SK-N-SH (cell line): ENCODE data around the gene SPEF2. TPM values are rescaled to one million over a fixed set of nuclear protein-coding genes. Genes with fewer than 3 reads are reported as not detected.

ENCODE experiments used
- CTCF ChIA-PET: fragments of 300-600, 350-600 bp; formaldehyde crosslinking; extraction: SDS; loops from one replicate; lab custom pipeline; 2021; lab: Yijun Ruan, JAX
- POLR2A ChIA-PET: fragments of 350-600 bp; sonication (Branson Sonifier 250); formaldehyde crosslinking; extraction: SDS; loops from one replicate; lab custom pipeline; 2020; ENCODE audit warnings: antibody characterized with exemption, inconsistent platforms; lab: Yijun Ruan, JAX
- DNase-seq: peaks from one replicate; pipeline ENCODE4 v3.0.0; 2012
- H2AFZ ChIP-seq: fragments of 200-600 bp; sonication (generic); 2 replicates; pipeline ENCODE4 v1.8.1; 2016; ENCODE audit warnings: antibody characterized with exemption, mild to moderate bottlenecking, low read depth
- H3F3A ChIP-seq: fragments of 200-600 bp; sonication (generic); replicated peaks from 2 replicates; pipeline ENCODE3; 2016; ENCODE audit warnings: antibody characterized with exemption, mild to moderate bottlenecking; ENCODE audit not compliant: insufficient read depth
- H3K27ac ChIP-seq, 2 experiments: fragments of 200-500 bp in 1 of 2; fragments of 200-600 bp in 1 of 2; sonication (Bioruptor generic) in 1 of 2; sonication (generic), shearing (Covaris generic) in 1 of 2; 2 replicates each; pipeline versions ENCODE4 v1.5.1 to v1.6.1; 2014 to 2016; ENCODE audit warnings: low read depth in 2 of 2, inconsistent platforms in 1 of 2, low read length in 1 of 2, mild to moderate bottlenecking in 1 of 2, mixed read lengths in 1 of 2
- H3K27me3 ChIP-seq: fragments of 200-600 bp; sonication (generic), shearing (Covaris generic); 2 replicates; pipeline ENCODE4 v1.6.1; 2016; ENCODE audit warnings: mixed run types; ENCODE audit not compliant: insufficient read depth
- H3K36me3 ChIP-seq, 2 experiments: fragments of 200-500 bp in 1 of 2; fragments of 200-600 bp in 1 of 2; sonication (Bioruptor generic) in 1 of 2; sonication (generic) in 1 of 2; replicated peaks in 1 of 2; 2 replicates each; pipeline versions ENCODE3 to v1.5.1; 2014 to 2016; ENCODE audit warnings: low read length in 1 of 2, mild to moderate bottlenecking in 1 of 2; ENCODE audit not compliant: insufficient read depth in 2 of 2, control insufficient read depth in 1 of 2
- H3K4me1 ChIP-seq, 2 experiments: fragments of 200-500 bp in 1 of 2; fragments of 200-600 bp in 1 of 2; sonication (Bioruptor generic) in 1 of 2; sonication (generic), shearing (Covaris generic) in 1 of 2; 2 replicates each; pipeline versions ENCODE4 v1.5.1 to v1.6.1; 2014 to 2016; ENCODE audit warnings: low read depth in 1 of 2, low read length in 1 of 2, mixed run types in 1 of 2; ENCODE audit not compliant: insufficient read depth in 2 of 2, control insufficient read depth in 1 of 2
- H3K4me2 ChIP-seq: fragments of 200-600 bp; sonication (generic), shearing (Covaris generic); 2 replicates; pipeline ENCODE4 v1.6.1; 2017; ENCODE audit warnings: mixed run types
- H3K4me3 ChIP-seq, 2 experiments: fragments of 200-500 bp in 1 of 2; fragments of 200-600 bp in 1 of 2; sonication (Bioruptor generic) in 1 of 2; sonication (generic), shearing (Covaris generic) in 1 of 2; 2 replicates each; pipeline versions ENCODE4 v1.5.1 to v1.8.1; 2014 to 2016; ENCODE audit warnings: low read depth in 2 of 2, inconsistent platforms in 1 of 2, low read length in 1 of 2, mild to moderate bottlenecking in 1 of 2, mixed read lengths in 1 of 2, moderate library complexity in 1 of 2
- H3K79me2 ChIP-seq: fragments of 200-600 bp; sonication (generic); 2 replicates; pipeline ENCODE4 v1.8.1; 2017; ENCODE audit warnings: mild to moderate bottlenecking; ENCODE audit not compliant: insufficient read depth
- H3K9ac ChIP-seq: fragments of 200-600 bp; sonication (generic); 2 replicates; pipeline ENCODE4 v1.6.1; 2017; ENCODE audit warnings: mixed run types
- H3K9me2 ChIP-seq: fragments of 200-600 bp; sonication (generic); 2 replicates; pipeline ENCODE4 v1.6.1; 2017; ENCODE audit warnings: mixed run types
- H3K9me3 ChIP-seq: fragments of 200-600 bp; sonication (generic); 2 replicates; pipeline ENCODE4 v1.6.1; 2017; ENCODE audit warnings: mixed run types, mild to moderate bottlenecking, moderate library complexity
- H4K20me1 ChIP-seq: fragments of 200-600 bp; sonication (generic); 2 replicates; pipeline ENCODE4 v1.6.1; 2017; ENCODE audit warnings: mild to moderate bottlenecking, mixed run types; ENCODE audit not compliant: insufficient read depth
- CHD2 ChIP-seq: fragments of 150-350 bp; IDR thresholded peaks from 2 replicates; pipeline ENCODE4 v1.6.1; 2018; ENCODE audit warnings: low read length; ENCODE audit not compliant: partially characterized antibody
- ELF1 ChIP-seq: IDR thresholded peaks from 2 replicates; pipeline ENCODE4 v1.4.0; 2012
- GATA2 ChIP-seq: sonication (generic); formaldehyde crosslinking; IDR thresholded peaks from 2 replicates; pipeline ENCODE4 v1.5.0; 2020; ENCODE audit warnings: mild to moderate bottlenecking, missing genetic modification reagents
- JUND ChIP-seq: IDR thresholded peaks from 2 replicates; pipeline ENCODE4 v1.4.0; 2012
- MEF2A ChIP-seq: IDR thresholded peaks from 2 replicates; pipeline ENCODE4 v1.4.0; 2012; ENCODE audit warnings: low read depth, borderline replicate concordance
- MXI1 ChIP-seq: IDR thresholded peaks from 2 replicates; pipeline ENCODE4 v1.6.1; 2012; ENCODE audit warnings: mild to moderate bottlenecking, low read depth, low read length, improper control_type of control experiment
- NRF1 ChIP-seq: IDR thresholded peaks from 2 replicates; pipeline ENCODE4 v1.6.1; 2012; ENCODE audit warnings: low read depth, mild to moderate bottlenecking, low read length
- POLR2AphosphoS5 ChIP-seq: IDR thresholded peaks from 2 replicates; pipeline ENCODE4 v1.6.1; 2012; ENCODE audit warnings: low read depth, low read length
- RAD21 ChIP-seq: IDR thresholded peaks from 2 replicates; pipeline ENCODE4 v1.6.1; 2012; ENCODE audit warnings: mild to moderate bottlenecking, low read length
- RFX5 ChIP-seq: IDR thresholded peaks from 2 replicates; pipeline ENCODE4 v1.6.1; 2012; ENCODE audit warnings: mild to moderate bottlenecking, improper control_type of control experiment, low read length
- RXRA ChIP-seq: IDR thresholded peaks from 2 replicates; pipeline ENCODE4 v1.4.0; 2012; ENCODE audit warnings: low read depth, mild to moderate bottlenecking, borderline replicate concordance
- SIN3A ChIP-seq: IDR thresholded peaks from 2 replicates; pipeline ENCODE4 v1.6.1; 2012; ENCODE audit warnings: low read depth, mild to moderate bottlenecking, low read length, moderate library complexity, borderline replicate concordance
- SMC3 ChIP-seq: IDR thresholded peaks from 2 replicates; pipeline ENCODE4 v1.6.1; 2012; ENCODE audit warnings: low read depth, low read length, improper control_type of control experiment
- TAF1 ChIP-seq: IDR thresholded peaks from 2 replicates; pipeline ENCODE4 v1.6.1; 2012; ENCODE audit warnings: low read depth, mild to moderate bottlenecking, low read length, moderate library complexity, borderline replicate concordance
- YY1 ChIP-seq: IDR thresholded peaks from 2 replicates; pipeline ENCODE4 v1.4.0; 2012; ENCODE audit warnings: low read depth, mild to moderate bottlenecking
- WGBS: methylation state at CpG from one replicate; pipeline ENCODE4 v1.1.6; 2017; ENCODE audit warnings: low lambda C conversion rate; 5-methylcytosine and 5-hydroxymethylcytosine counted together
- polyA plus RNA-seq, 3 experiments: library from polyadenylated mRNA; depleted of rRNA; stranded (reverse); fragments of >200 nt; gene quantifications; 2 replicates each; pipeline ENCODE4 v1.2.3, GENCODE V29; 2012
- TF ChIP-seq, protein P1 (sequence below): fragments of 200-600 bp; sonication (generic); IDR thresholded peaks from 2 replicates; pipeline ENCODE4 v1.6.1; 2017; ENCODE audit warnings: antibody characterized with exemption, mild to moderate bottlenecking, moderate library complexity
- TF ChIP-seq, protein P2 (sequence below): IDR thresholded peaks from 2 replicates; pipeline ENCODE4 v1.4.0; 2012; ENCODE audit warnings: low read depth, borderline replicate concordance
- TF ChIP-seq, protein P3 (sequence below): IDR thresholded peaks from 2 replicates; pipeline ENCODE4 v1.6.1; 2012; ENCODE audit warnings: mild to moderate bottlenecking, low read depth, low read length, moderate library complexity

SPEF2 gene
- polyA plus RNA-seq, 1 of the 3 experiments (the other 2 are of a cell fraction): 1.6 TPM

DNA sequence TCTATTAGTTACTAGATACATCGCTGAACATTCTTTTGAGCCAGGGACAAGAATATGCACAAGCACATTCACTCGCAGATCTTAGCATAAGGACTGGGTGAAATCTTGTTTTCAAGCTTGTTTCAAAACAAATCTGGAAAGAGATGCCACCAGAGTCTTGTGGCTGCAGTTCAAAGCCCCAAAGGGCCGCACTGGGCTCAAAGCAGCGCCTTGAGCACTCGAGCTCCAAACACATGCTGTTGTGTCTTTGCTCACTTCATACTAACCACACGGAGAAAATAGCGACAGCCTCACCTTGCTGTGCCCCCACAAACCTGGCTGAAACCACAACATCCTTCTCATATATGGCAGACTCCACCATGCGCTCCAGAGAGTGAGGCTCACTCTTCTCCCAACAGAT, 204.8 kb downstream of the SPEF2 start (continued):
- TF ChIP-seq SIN3A (no peak), RAD21 (no peak), CHD2 (no peak), GATA2 (CRISPR knock-in tag) (no peak), RXRA (no peak), NRF1 (no peak), YY1 (no peak), POLR2AphosphoS5 (no peak), JUND (no peak), MXI1 (no peak), RFX5 (no peak), SMC3 (no peak)
- TF ChIP-seq, protein P1, sequence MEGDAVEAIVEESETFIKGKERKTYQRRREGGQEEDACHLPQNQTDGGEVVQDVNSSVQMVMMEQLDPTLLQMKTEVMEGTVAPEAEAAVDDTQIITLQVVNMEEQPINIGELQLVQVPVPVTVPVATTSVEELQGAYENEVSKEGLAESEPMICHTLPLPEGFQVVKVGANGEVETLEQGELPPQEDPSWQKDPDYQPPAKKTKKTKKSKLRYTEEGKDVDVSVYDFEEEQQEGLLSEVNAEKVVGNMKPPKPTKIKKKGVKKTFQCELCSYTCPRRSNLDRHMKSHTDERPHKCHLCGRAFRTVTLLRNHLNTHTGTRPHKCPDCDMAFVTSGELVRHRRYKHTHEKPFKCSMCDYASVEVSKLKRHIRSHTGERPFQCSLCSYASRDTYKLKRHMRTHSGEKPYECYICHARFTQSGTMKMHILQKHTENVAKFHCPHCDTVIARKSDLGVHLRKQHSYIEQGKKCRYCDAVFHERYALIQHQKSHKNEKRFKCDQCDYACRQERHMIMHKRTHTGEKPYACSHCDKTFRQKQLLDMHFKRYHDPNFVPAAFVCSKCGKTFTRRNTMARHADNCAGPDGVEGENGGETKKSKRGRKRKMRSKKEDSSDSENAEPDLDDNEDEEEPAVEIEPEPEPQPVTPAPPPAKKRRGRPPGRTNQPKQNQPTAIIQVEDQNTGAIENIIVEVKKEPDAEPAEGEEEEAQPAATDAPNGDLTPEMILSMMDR: no peak

- Histone ChIP-seq H4K20me1 (no peaks in the 10 kb centered on the region), H3K27me3 (no peaks in the 10 kb centered on the region), H3K4me3 (no peak overlapping the region), H3K4me2 (no peak overlapping the region), H3K9me3 (no peaks in the 10 kb centered on the region), H3K79me2 (no peaks in the 10 kb centered on the region), H3K27ac (no peak overlapping the region), H3K36me3 (no peaks in the 10 kb centered on the region), H3K4me1 (no peaks in the 10 kb centered on the region), H3F3A (no peaks in the 10 kb centered on the region)
- WGBS: 45% methylated on average over 7 of the region's 7 CpGs
- no peak for DNase-seq
- POLR2A ChIA-PET: no interaction called here
- TF ChIP-seq, protein P2, sequence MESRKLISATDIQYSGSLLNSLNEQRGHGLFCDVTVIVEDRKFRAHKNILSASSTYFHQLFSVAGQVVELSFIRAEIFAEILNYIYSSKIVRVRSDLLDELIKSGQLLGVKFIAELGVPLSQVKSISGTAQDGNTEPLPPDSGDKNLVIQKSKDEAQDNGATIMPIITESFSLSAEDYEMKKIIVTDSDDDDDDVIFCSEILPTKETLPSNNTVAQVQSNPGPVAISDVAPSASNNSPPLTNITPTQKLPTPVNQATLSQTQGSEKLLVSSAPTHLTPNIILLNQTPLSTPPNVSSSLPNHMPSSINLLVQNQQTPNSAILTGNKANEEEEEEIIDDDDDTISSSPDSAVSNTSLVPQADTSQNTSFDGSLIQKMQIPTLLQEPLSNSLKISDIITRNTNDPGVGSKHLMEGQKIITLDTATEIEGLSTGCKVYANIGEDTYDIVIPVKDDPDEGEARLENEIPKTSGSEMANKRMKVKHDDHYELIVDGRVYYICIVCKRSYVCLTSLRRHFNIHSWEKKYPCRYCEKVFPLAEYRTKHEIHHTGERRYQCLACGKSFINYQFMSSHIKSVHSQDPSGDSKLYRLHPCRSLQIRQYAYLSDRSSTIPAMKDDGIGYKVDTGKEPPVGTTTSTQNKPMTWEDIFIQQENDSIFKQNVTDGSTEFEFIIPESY: no peak
- TF ChIP-seq, protein P3, sequence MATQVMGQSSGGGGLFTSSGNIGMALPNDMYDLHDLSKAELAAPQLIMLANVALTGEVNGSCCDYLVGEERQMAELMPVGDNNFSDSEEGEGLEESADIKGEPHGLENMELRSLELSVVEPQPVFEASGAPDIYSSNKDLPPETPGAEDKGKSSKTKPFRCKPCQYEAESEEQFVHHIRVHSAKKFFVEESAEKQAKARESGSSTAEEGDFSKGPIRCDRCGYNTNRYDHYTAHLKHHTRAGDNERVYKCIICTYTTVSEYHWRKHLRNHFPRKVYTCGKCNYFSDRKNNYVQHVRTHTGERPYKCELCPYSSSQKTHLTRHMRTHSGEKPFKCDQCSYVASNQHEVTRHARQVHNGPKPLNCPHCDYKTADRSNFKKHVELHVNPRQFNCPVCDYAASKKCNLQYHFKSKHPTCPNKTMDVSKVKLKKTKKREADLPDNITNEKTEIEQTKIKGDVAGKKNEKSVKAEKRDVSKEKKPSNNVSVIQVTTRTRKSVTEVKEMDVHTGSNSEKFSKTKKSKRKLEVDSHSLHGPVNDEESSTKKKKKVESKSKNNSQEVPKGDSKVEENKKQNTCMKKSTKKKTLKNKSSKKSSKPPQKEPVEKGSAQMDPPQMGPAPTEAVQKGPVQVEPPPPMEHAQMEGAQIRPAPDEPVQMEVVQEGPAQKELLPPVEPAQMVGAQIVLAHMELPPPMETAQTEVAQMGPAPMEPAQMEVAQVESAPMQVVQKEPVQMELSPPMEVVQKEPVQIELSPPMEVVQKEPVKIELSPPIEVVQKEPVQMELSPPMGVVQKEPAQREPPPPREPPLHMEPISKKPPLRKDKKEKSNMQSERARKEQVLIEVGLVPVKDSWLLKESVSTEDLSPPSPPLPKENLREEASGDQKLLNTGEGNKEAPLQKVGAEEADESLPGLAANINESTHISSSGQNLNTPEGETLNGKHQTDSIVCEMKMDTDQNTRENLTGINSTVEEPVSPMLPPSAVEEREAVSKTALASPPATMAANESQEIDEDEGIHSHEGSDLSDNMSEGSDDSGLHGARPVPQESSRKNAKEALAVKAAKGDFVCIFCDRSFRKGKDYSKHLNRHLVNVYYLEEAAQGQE: no peak
- no peak for TF ChIP-seq RXRA
- no peak for TF ChIP-seq POLR2AphosphoS5
- TF ChIP-seq ELF1: no peak
- TF ChIP-seq TAF1: no peak
- no peak for TF ChIP-seq MEF2A
- TF ChIP-seq, all 33 proteins: peak for 0
- H3K9ac ChIP-seq: no peak overlapping the region
- H2AFZ ChIP-seq: no peak overlapping the region
- no peaks in the 10 kb centered on the region for H3K9me2 ChIP-seq
- CTCF ChIA-PET: interaction anchor here (1.2 to 1.3 kb wide), 2 partner anchors 44 to 46 kb away, joined by 3 to 4 read pairs; no protein-coding TSS in a partner anchor
These were observed 205.9 kb downstream of the SPEF2 start for GRCh38 chr5:35823347-35824098.
